Fibroblast of lung (primary cell): ENCODE measurements around the gene STON2. TPM values are rescaled to one million over a fixed set of nuclear protein-coding genes. Genes with fewer than 3 reads are reported as not detected.

ENCODE experiments used
- DNase-seq, 2 donors: peaks; one replicate each; pipeline versions ENCODE4 v3.0.0 to v3.0.0-alpha.2; 2010; ENCODE audit warnings: low read depth in 2 of 2
- H2AFZ ChIP-seq: 2 replicates; pipeline ENCODE4 v1.5.1; 2012; ENCODE audit warnings: low read length, control low read depth, inconsistent platforms
- H3K27ac ChIP-seq: 2 replicates; pipeline ENCODE4 v1.5.1; 2011; ENCODE audit warnings: low read length, control low read depth; ENCODE audit not compliant: insufficient read depth
- H3K27me3 ChIP-seq: 2 replicates; pipeline ENCODE4 v1.5.1; 2011; ENCODE audit warnings: mild to moderate bottlenecking, low read length; ENCODE audit not compliant: control insufficient read depth, insufficient read depth
- H3K36me3 ChIP-seq: 2 replicates; pipeline ENCODE4 v1.5.1; 2011; ENCODE audit warnings: low read length; ENCODE audit not compliant: control insufficient read depth, insufficient read depth
- H3K4me1 ChIP-seq: 2 replicates; pipeline ENCODE4 v1.5.1; 2011; ENCODE audit warnings: low read length; ENCODE audit not compliant: control insufficient read depth, insufficient read depth; ENCODE audit errors: extremely low read depth
- H3K4me2 ChIP-seq: 2 replicates; pipeline ENCODE4 v1.5.1; 2011; ENCODE audit warnings: low read length, control low read depth; ENCODE audit not compliant: insufficient read depth; ENCODE audit errors: extremely low read depth
- H3K4me3 ChIP-seq, 4 experiments: fragments of 200-600 bp in 1 of 4; sonication (generic) in 1 of 4; replicated peaks in 1 of 4; 2 replicates each; pipeline ENCODE4 v1.5.1; 2011 to 2016; ENCODE audit warnings: low read length in 4 of 4, low read depth in 3 of 4, mild to moderate bottlenecking in 3 of 4, control low read depth in 2 of 4, inconsistent platforms in 1 of 4, mixed read lengths in 1 of 4; ENCODE audit not compliant: insufficient read depth in 1 of 4; ENCODE audit errors: control extremely low read depth in 1 of 4
- H3K79me2 ChIP-seq: 2 replicates; pipeline ENCODE4 v1.5.1; 2012; ENCODE audit warnings: mild to moderate bottlenecking, low read length, inconsistent platforms; ENCODE audit not compliant: control insufficient read depth, insufficient read depth
- H3K9ac ChIP-seq: 2 replicates; pipeline ENCODE4 v1.5.1; 2011; ENCODE audit warnings: mild to moderate bottlenecking, low read length, control low read depth; ENCODE audit not compliant: insufficient read depth
- H3K9me3 ChIP-seq: 2 replicates; pipeline ENCODE4 v1.5.1; 2012; ENCODE audit warnings: low read depth, low read length; ENCODE audit not compliant: control insufficient read depth, insufficient read depth
- H4K20me1 ChIP-seq: 2 replicates; pipeline ENCODE4 v1.5.1; 2011; ENCODE audit warnings: low read length; ENCODE audit not compliant: control insufficient read depth, insufficient read depth; ENCODE audit errors: extremely low read depth
- EZH2 ChIP-seq: IDR thresholded peaks from 2 replicates; pipeline ENCODE4 v1.5.1; 2012; ENCODE audit warnings: low read length, control low read depth, mild to moderate bottlenecking; ENCODE audit errors: missing control alignments
- polyA plus RNA-seq, 2 donors: library from polyadenylated mRNA; depleted of rRNA in 1 of 2; stranded (reverse) in 1 of 2; unstranded in 1 of 2; fragments of >200 nt; gene quantifications; 2 replicates each; pipeline ENCODE4 v1.2.1, GENCODE V29; 2011 to 2012; ENCODE audit warnings: missing spikeins in 1 of 2
- total RNA-seq: library from RNA; depleted of rRNA; stranded (reverse); fragments of >200 nt; gene quantifications from 2 replicates; pipeline ENCODE4 v1.2.1, GENCODE V29; 2014
- TF ChIP-seq, protein P1 (sequence below), 2 donors: IDR thresholded peaks in 1 of 2; conservative IDR thresholded peaks in 1 of 2; 1 replicate in 1 of 2; 2 replicates in 1 of 2; pipeline ENCODE4 v1.5.1; 2011 to 2012; ENCODE audit warnings: low read length in 2 of 2, control low read depth in 1 of 2, inconsistent platforms in 1 of 2, low read depth in 1 of 2, mild to moderate bottlenecking in 1 of 2

STON2 gene
- total and polyA plus RNA-seq, 2 donors (not counting 1 experiment from before 2014, with no cell fraction given), result 1.5 to 52.5 TPM

DNA sequence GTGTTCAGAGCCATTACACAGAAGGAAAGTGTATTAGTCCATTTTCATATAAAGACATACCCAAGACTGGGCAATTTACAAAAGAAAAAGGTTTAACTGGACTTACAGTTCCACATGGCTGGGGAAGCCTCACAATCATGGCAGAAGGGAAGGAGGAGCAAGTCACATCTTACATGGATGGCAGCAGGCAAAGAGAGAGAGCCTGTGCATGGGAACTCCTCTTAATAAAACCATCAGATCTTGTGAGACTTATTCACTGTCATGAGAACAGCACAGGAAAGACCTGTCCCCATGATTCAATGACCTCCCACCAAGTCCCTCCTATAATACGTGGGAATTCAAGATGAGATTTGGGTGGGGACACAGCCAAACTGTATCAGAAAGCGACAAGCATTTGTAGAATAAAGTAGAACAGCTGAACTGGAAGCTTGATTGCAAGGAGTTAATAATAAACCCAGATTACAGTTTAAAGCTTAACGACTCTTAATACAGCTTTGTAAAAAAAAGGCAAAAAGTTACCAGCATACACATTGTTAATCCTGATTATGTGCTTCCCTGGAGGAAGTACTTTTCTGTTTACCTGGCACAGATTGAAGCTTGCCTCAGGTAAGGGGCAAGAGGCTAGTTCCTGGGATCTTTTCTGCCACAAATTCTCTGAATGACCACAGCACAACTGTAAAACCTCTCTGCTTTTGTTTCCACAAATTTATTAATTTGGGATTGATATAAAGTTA is 18.1 kb upstream of the STON2 start:
- Histone ChIP-seq H3K79me2 (no peaks in the 10 kb centered on the region), H3K9ac (no peak overlapping the region), H2AFZ (no peak overlapping the region), H3K27me3 (no peaks in the 10 kb centered on the region), H4K20me1 (no peaks in the 10 kb centered on the region), H3K4me3 (no peak overlapping the region), H3K4me1 (no peaks in the 10 kb centered on the region), H3K27ac (no peak overlapping the region), H3K9me3 (no peaks in the 10 kb centered on the region), H3K36me3 (no peaks in the 10 kb centered on the region), H3K4me2 (no peak overlapping the region)
- DNase-seq, result no peak
- TF ChIP-seq, protein P1, sequence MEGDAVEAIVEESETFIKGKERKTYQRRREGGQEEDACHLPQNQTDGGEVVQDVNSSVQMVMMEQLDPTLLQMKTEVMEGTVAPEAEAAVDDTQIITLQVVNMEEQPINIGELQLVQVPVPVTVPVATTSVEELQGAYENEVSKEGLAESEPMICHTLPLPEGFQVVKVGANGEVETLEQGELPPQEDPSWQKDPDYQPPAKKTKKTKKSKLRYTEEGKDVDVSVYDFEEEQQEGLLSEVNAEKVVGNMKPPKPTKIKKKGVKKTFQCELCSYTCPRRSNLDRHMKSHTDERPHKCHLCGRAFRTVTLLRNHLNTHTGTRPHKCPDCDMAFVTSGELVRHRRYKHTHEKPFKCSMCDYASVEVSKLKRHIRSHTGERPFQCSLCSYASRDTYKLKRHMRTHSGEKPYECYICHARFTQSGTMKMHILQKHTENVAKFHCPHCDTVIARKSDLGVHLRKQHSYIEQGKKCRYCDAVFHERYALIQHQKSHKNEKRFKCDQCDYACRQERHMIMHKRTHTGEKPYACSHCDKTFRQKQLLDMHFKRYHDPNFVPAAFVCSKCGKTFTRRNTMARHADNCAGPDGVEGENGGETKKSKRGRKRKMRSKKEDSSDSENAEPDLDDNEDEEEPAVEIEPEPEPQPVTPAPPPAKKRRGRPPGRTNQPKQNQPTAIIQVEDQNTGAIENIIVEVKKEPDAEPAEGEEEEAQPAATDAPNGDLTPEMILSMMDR (conservative IDR thresholded peaks at IDR 0.05 in 1 of 2, IDR thresholded peaks at IDR 0.05 in 1 of 2; ENCODE audit: low read depth in 1 of 2, low read length in 2 of 2), result no peak
- no peak for TF ChIP-seq EZH2

DNA sequence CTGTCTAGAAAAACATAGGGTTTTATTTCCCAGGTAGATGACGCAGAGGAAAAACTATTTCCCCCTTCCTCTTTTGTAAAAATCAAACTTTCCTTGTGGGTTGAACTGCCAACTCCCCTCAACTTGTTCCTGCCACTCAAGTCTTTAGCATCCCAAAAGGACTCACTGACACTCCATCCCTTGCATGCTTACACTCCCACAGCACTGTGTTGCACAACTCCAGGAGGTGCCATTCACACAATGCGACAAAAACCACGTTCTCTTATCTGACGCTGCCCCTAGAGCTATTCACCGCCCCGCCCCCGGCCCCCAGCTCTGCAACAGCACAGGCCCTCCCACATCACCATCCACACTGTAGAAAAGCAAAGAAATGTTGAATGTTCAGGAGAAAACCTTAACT is 16.9 kb upstream of the STON2 start:
- H3K36me3 ChIP-seq, result no peaks in the 10 kb centered on the region
- H3K4me1 ChIP-seq, result no peaks in the 10 kb centered on the region
- TF ChIP-seq, protein P1 (conservative IDR thresholded peaks at IDR 0.05 in 1 of 2, IDR thresholded peaks at IDR 0.05 in 1 of 2; ENCODE audit: low read depth in 1 of 2, low read length in 2 of 2), result no peak
- no peak for TF ChIP-seq EZH2
- no peak overlapping the region for H2AFZ ChIP-seq
- no peak overlapping the region for H3K27ac ChIP-seq
- no peaks in the 10 kb centered on the region for H3K27me3 ChIP-seq
- no peak overlapping the region for H3K9ac ChIP-seq
- no peaks in the 10 kb centered on the region for H4K20me1 ChIP-seq
- H3K79me2 ChIP-seq, result no peaks in the 10 kb centered on the region
- no peaks in the 10 kb centered on the region for H3K9me3 ChIP-seq
- no peak for DNase-seq
- H3K4me3 ChIP-seq, result no peak overlapping the region
- no peak overlapping the region for H3K4me2 ChIP-seq

DNA sequence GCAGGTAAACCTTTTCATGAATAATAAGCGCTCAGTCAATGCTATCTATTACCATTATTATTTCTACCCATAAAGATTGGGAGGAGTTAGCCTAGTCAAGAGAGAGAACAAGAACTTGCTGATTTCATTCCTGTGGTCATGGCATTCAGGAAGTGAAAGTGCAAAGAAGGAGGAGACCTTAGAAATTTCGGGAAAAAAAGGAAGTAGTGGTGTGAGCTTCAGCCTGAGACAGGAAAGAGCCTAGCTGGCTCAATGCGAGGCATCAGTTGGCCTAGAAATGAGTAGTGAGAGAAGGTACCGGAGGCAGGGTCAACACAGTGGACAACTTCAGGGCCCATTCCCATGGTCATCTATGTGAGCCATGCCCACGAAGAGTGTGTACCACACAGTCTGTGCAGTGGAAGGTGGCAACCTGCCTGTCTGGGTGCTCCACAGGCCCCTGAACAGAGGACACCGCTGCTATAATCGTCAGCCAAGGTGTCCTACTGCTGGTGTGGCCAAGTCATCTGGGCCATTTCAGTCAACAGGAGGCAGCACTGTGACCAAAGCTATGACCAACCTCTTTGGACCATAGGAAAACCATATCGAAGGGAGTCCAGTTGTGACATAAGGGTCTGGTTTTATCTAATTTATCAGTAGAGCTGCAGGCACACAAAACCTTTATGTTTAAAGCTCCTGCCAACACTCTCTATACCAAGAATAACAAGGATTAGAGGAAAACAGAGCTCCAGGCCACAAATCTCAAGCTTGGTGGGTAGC is 16.2 kb upstream of the STON2 start:
- no peak overlapping the region for H3K4me2 ChIP-seq
- DNase-seq, result no peak
- no peaks in the 10 kb centered on the region for H3K27me3 ChIP-seq
- no peaks in the 10 kb centered on the region for H3K79me2 ChIP-seq
- H3K9ac ChIP-seq, result no peak overlapping the region
- H3K27ac ChIP-seq, result no peak overlapping the region
- H3K4me1 ChIP-seq, result no peaks in the 10 kb centered on the region
- H3K36me3 ChIP-seq, result no peaks in the 10 kb centered on the region
- H4K20me1 ChIP-seq, result no peaks in the 10 kb centered on the region
- no peak overlapping the region for H2AFZ ChIP-seq
- H3K4me3 ChIP-seq, result no peak overlapping the region
- no peaks in the 10 kb centered on the region for H3K9me3 ChIP-seq
- TF ChIP-seq, protein P1 (conservative IDR thresholded peaks at IDR 0.05 in 1 of 2, IDR thresholded peaks at IDR 0.05 in 1 of 2; ENCODE audit: low read depth in 1 of 2, low read length in 2 of 2), result no peak
- TF ChIP-seq EZH2, result no peak
